Mesendoderm (in vitro differentiated cells): Measurements from ENCODE around the gene LGALS8.

Experiments
- DNase-seq: peaks from one replicate; pipeline ENCODE4 v3.0.0; 2013
- H2AK5ac ChIP-seq: 2 replicates; pipeline ENCODE4 v1.6.1; 2013; ENCODE audit warnings: low read length, inconsistent platforms
- H2BK120ac ChIP-seq: 2 replicates; pipeline ENCODE4 v1.6.1; 2013; ENCODE audit warnings: low read depth, mild to moderate bottlenecking, low read length, moderate library complexity, mixed read lengths
- H2BK15ac ChIP-seq: replicated peaks from 2 replicates; pipeline ENCODE4 v1.6.1; 2013; ENCODE audit warnings: low read depth, mild to moderate bottlenecking, moderate library complexity
- H2BK5ac ChIP-seq: 2 replicates; pipeline ENCODE4 v1.6.1; 2013; ENCODE audit warnings: low read length, inconsistent platforms
- H3K18ac ChIP-seq: 2 replicates; pipeline ENCODE4 v1.6.1; 2013; ENCODE audit warnings: mild to moderate bottlenecking, low read length, mixed read lengths
- H3K23ac ChIP-seq: one replicate; pipeline ENCODE4 v1.6.1; 2013; ENCODE audit warnings: low read length
- H3K27ac ChIP-seq: 2 replicates; pipeline ENCODE4 v1.5.1; 2013; ENCODE audit warnings: low read depth, mild to moderate bottlenecking, inconsistent platforms, low read length, moderate library complexity
- H3K27me3 ChIP-seq: 2 replicates; pipeline ENCODE4 v1.6.1; 2013; ENCODE audit warnings: low read length, control low read depth, mild to moderate bottlenecking, inconsistent platforms; ENCODE audit not compliant: insufficient read depth, poor library complexity
- H3K36me3 ChIP-seq: 2 replicates; pipeline ENCODE4 v1.6.1; 2013; ENCODE audit warnings: low read length, inconsistent platforms; ENCODE audit not compliant: control insufficient read depth, insufficient read depth
- H3K4ac ChIP-seq: one replicate; pipeline ENCODE4 v1.6.1; 2013; ENCODE audit warnings: low read depth, mild to moderate bottlenecking, low read length, moderate library complexity
- H3K4me1 ChIP-seq: 2 replicates; pipeline ENCODE4 v1.6.1; 2013; ENCODE audit warnings: low read depth, low read length, inconsistent platforms; ENCODE audit not compliant: control insufficient read depth
- H3K4me2 ChIP-seq: 2 replicates; pipeline ENCODE4 v1.6.1; 2013; ENCODE audit warnings: low read length
- H3K4me3 ChIP-seq: 2 replicates; pipeline ENCODE4 v1.5.1; 2013; ENCODE audit warnings: mild to moderate bottlenecking, low read length
- H3K56ac ChIP-seq: one replicate; pipeline ENCODE4 v1.6.1; 2013; ENCODE audit warnings: low read length
- H3K79me1 ChIP-seq: 2 replicates; pipeline ENCODE4 v1.6.1; 2013; ENCODE audit warnings: low read length, inconsistent platforms
- H3K79me2 ChIP-seq: 2 replicates; pipeline ENCODE4 v1.6.1; 2013; ENCODE audit warnings: mild to moderate bottlenecking, low read length; ENCODE audit not compliant: control insufficient read depth, insufficient read depth
- H3K9ac ChIP-seq: 2 replicates; pipeline ENCODE4 v1.6.1; 2013; ENCODE audit warnings: low read length, inconsistent platforms
- H4K5ac ChIP-seq: one replicate; pipeline ENCODE4 v1.6.1; 2013; ENCODE audit warnings: low read length
- H4K8ac ChIP-seq: one replicate; pipeline ENCODE4 v1.6.1; 2013; ENCODE audit warnings: low read depth, mild to moderate bottlenecking, control low read depth, low read length, moderate library complexity
- WGBS: extraction: QIAGEN DNeasy Blood & Tissue Kit; methylation state at CpG from one replicate; pipeline ENCODE4 v1.1.7; 2013; ENCODE audit warnings: low lambda C conversion rate, missing lambda C conversion rate; ENCODE audit not compliant: insufficient coverage; ENCODE audit errors: extremely low coverage; 5-methylcytosine and 5-hydroxymethylcytosine counted together

Gene LGALS8

GRCh38 chr1:236509647-236510401 is 14.0 kb upstream of the LGALS8 start:
- H3K18ac ChIP-seq, result no peak overlapping the region
- H2BK120ac ChIP-seq, result no peak overlapping the region
- no peak overlapping the region for H2BK15ac ChIP-seq
- H3K4me2 ChIP-seq, result no peak overlapping the region
- WGBS, result no CpG with 5 or more reads among the region's 8 CpGs
- no peak overlapping the region for H3K27ac ChIP-seq
- no peak overlapping the region for H3K23ac ChIP-seq
- no peak overlapping the region for H3K56ac ChIP-seq
- H3K79me2 ChIP-seq, result no peaks in the 10 kb centered on the region
- no peaks in the 10 kb centered on the region for H3K79me1 ChIP-seq
- peak; percentile 28 for DNase-seq
- H2AK5ac ChIP-seq, result no peak overlapping the region
- H3K36me3 ChIP-seq, result no peaks in the 10 kb centered on the region
- no peaks in the 10 kb centered on the region for H3K27me3 ChIP-seq
- H4K8ac ChIP-seq, result no peak overlapping the region
- no peak overlapping the region for H4K5ac ChIP-seq
- no peak overlapping the region for H3K9ac ChIP-seq
- no peak overlapping the region for H3K4ac ChIP-seq
- H3K4me1 ChIP-seq, result no peaks in the 10 kb centered on the region
- H3K4me3 ChIP-seq, result no peak overlapping the region
- H2BK5ac ChIP-seq, result no peak overlapping the region

GRCh38 chr1:236511735-236512418 is 11.9 kb upstream of the LGALS8 start:
- Histone ChIP-seq H3K9ac (no peak overlapping the region), H3K27me3 (no peaks in the 10 kb centered on the region), H2BK120ac (no peak overlapping the region), H3K4me2 (no peak overlapping the region), H3K4ac (no peak overlapping the region), H3K27ac (no peak overlapping the region), H2BK5ac (no peak overlapping the region), H2AK5ac (no peak overlapping the region), H3K56ac (no peak overlapping the region), H3K79me2 (no peaks in the 10 kb centered on the region), H3K18ac (no peak overlapping the region), H3K36me3 (no peaks in the 10 kb centered on the region), H3K23ac (no peak overlapping the region), H4K8ac (no peak overlapping the region), H3K4me3 (no peak overlapping the region), H4K5ac (no peak overlapping the region), H2BK15ac (no peak overlapping the region), H3K79me1 (no peaks in the 10 kb centered on the region), H3K4me1 (no peaks in the 10 kb centered on the region)
- no peak for DNase-seq
- no CpG with 5 or more reads among the region's 11 CpGs for WGBS

- Histone ChIP-seq H3K56ac (no peak overlapping the region), H3K4me3 (no peak overlapping the region), H3K4me1 (no peaks in the 10 kb centered on the region), H2BK5ac (no peak overlapping the region), H3K79me1 (no peaks in the 10 kb centered on the region), H2BK15ac (no peak overlapping the region), H3K36me3 (no peaks in the 10 kb centered on the region), H3K27ac (no peak overlapping the region), H3K18ac (no peak overlapping the region), H2BK120ac (no peak overlapping the region), H3K27me3 (no peaks in the 10 kb centered on the region), H3K9ac (no peak overlapping the region), H3K4ac (no peak overlapping the region), H4K8ac (no peak overlapping the region), H4K5ac (no peak overlapping the region), H2AK5ac (no peak overlapping the region), H3K79me2 (no peaks in the 10 kb centered on the region), H3K4me2 (no peak overlapping the region), H3K23ac (no peak overlapping the region)
- no CpG with 5 or more reads among the region's 4 CpGs for WGBS
- no peak for DNase-seq
Observed at GRCh38 chr1:236514703-236515442, 8.9 kb upstream of the LGALS8 start.

GRCh38 chr1:236515443-236515958 is 8.3 kb upstream of the LGALS8 start:
- Histone ChIP-seq H3K79me2 (no peaks in the 10 kb centered on the region), H2AK5ac (no peak overlapping the region), H3K18ac (no peak overlapping the region), H3K4me3 (no peak overlapping the region), H3K36me3 (no peaks in the 10 kb centered on the region), H3K79me1 (no peaks in the 10 kb centered on the region), H3K27ac (no peak overlapping the region), H3K23ac (no peak overlapping the region), H3K4me1 (no peaks in the 10 kb centered on the region), H2BK5ac (no peak overlapping the region), H2BK120ac (no peak overlapping the region), H3K4me2 (no peak overlapping the region), H3K9ac (no peak overlapping the region), H2BK15ac (no peak overlapping the region), H3K56ac (no peak overlapping the region), H3K27me3 (no peaks in the 10 kb centered on the region), H3K4ac (no peak overlapping the region), H4K8ac (no peak overlapping the region), H4K5ac (no peak overlapping the region)
- no peak for DNase-seq
- WGBS, result no CpG with 5 or more reads among the region's 4 CpGs

GRCh38 chr1:236516929-236517704 is 6.7 kb upstream of the LGALS8 start:
- DNase-seq, result no peak
- no peak overlapping the region for H3K27ac ChIP-seq
- no peak overlapping the region for H2BK15ac ChIP-seq
- no peaks in the 10 kb centered on the region for H3K79me2 ChIP-seq
- no peaks in the 10 kb centered on the region for H3K4me1 ChIP-seq
- H3K18ac ChIP-seq, result no peak overlapping the region
- no peak overlapping the region for H4K8ac ChIP-seq
- WGBS, result no CpG with 5 or more reads among the region's 8 CpGs
- H3K4me3 ChIP-seq, result no peak overlapping the region
- no peaks in the 10 kb centered on the region for H3K79me1 ChIP-seq
- no peak overlapping the region for H4K5ac ChIP-seq
- H3K9ac ChIP-seq, result no peak overlapping the region
- no peak overlapping the region for H3K23ac ChIP-seq
- H2AK5ac ChIP-seq, result no peak overlapping the region
- no peak overlapping the region for H3K4me2 ChIP-seq
- no peaks in the 10 kb centered on the region for H3K36me3 ChIP-seq
- H2BK5ac ChIP-seq, result no peak overlapping the region
- no peak overlapping the region for H3K56ac ChIP-seq
- H3K27me3 ChIP-seq, result no peaks in the 10 kb centered on the region
- no peak overlapping the region for H3K4ac ChIP-seq
- peak overlapping the region; percentile 9 for H2BK120ac ChIP-seq
